ENCODE data around the gene FSIP1. TPM values are rescaled to one million over a fixed set of nuclear protein-coding genes. Genes with fewer than 3 reads are reported as not detected.

Gene FSIP1
- total RNA-seq, 2 donors from 2014 or later, result 0.58 to 0.60 TPM

- no peak overlapping the region for H3K27ac Mint-ChIP-seq
- H3K36me3 Mint-ChIP-seq (ENCODE audit: insufficient read depth in 2 of 2), result no peaks in the 10 kb centered on the region
- ATAC-seq (replicated peaks in 1 of 2) (no peak), DNase-seq (no peak)
- H3K4me3 Mint-ChIP-seq, result peak overlapping the region in 1 of 2 donors; percentile 85
- peaks cover 21% of the 10 kb centered on the region for H3K4me1 Mint-ChIP-seq (ENCODE audit: low read depth)
- H3K27me3 Mint-ChIP-seq (ENCODE audit: low read depth), result peaks cover 70% of the 10 kb centered on the region
- no peaks in the 10 kb centered on the region for H3K9me3 Mint-ChIP-seq
Measured at GRCh38 chr15:39582286-39582976, 200.2 kb downstream of the FSIP1 start.

- peaks cover 21% of the 10 kb centered on the region for H3K4me1 Mint-ChIP-seq (ENCODE audit: low read depth)
- H3K36me3 Mint-ChIP-seq (ENCODE audit: insufficient read depth in 2 of 2), result no peaks in the 10 kb centered on the region
- H3K4me3 Mint-ChIP-seq, result peak overlapping the region; percentile 32 to 85
- peaks cover 74% of the 10 kb centered on the region for H3K27me3 Mint-ChIP-seq (ENCODE audit: low read depth)
- H3K27ac Mint-ChIP-seq, result no peak overlapping the region
- ATAC-seq (replicated peaks in 1 of 2) (no peak), DNase-seq (peak; percentile 14 to 16)
- H3K9me3 Mint-ChIP-seq, result no peaks in the 10 kb centered on the region
Measured at GRCh38 chr15:39581793-39582285, 200.8 kb downstream of the FSIP1 start.

- DNase-seq (peak in 1 of 2 donors; percentile 23), ATAC-seq (replicated peaks in 1 of 2) (peak; percentile 6 to 10)
- H3K4me3 Mint-ChIP-seq, result peak overlapping the region; percentile 32 to 85
- H3K27me3 Mint-ChIP-seq (ENCODE audit: low read depth), result peaks cover 80% of the 10 kb centered on the region
- peaks cover 21% of the 10 kb centered on the region for H3K4me1 Mint-ChIP-seq (ENCODE audit: low read depth)
- no peaks in the 10 kb centered on the region for H3K9me3 Mint-ChIP-seq
- H3K27ac Mint-ChIP-seq, result no peak overlapping the region
- no peaks in the 10 kb centered on the region for H3K36me3 Mint-ChIP-seq (ENCODE audit: insufficient read depth in 2 of 2)
Measured at GRCh38 chr15:39581242-39581792, 201.3 kb downstream of the FSIP1 start.

- Mint-ChIP-seq H3K36me3 (ENCODE audit: insufficient read depth in 2 of 2) (no peaks in the 10 kb centered on the region), H3K9me3 (no peaks in the 10 kb centered on the region), H3K27me3 (ENCODE audit: low read depth) (peaks cover 83% of the 10 kb centered on the region), H3K4me1 (ENCODE audit: low read depth) (peaks cover 21% of the 10 kb centered on the region), H3K4me3 (peak within 1 kb of the TSS; percentile 32 to 85), H3K27ac (no peak within 1 kb of the TSS)
- ATAC-seq (replicated peaks in 1 of 2) (peak; percentile 58 to 61), DNase-seq (peak; percentile 61 to 65)
Measured at GRCh38 chr15:39580485-39581241, 202.0 kb downstream of the FSIP1 start, which contains the start of gene THBS1. TSS of gene THBS1 (plus strand) at chr15:39581079. CDS start at chr15:39581858, 779 bp downstream.

- DNase-seq (peak; percentile 90 to 95), ATAC-seq (replicated peaks in 1 of 2) (peak; percentile 91 to 92)
- H3K4me1 Mint-ChIP-seq (ENCODE audit: low read depth), result peaks cover 21% of the 10 kb centered on the region
- H3K36me3 Mint-ChIP-seq (ENCODE audit: insufficient read depth in 2 of 2), result no peaks in the 10 kb centered on the region
- H3K9me3 Mint-ChIP-seq, result no peaks in the 10 kb centered on the region
- H3K4me3 Mint-ChIP-seq, result peak overlapping the region; percentile 32 to 85
- H3K27ac Mint-ChIP-seq, result no peak overlapping the region
- peaks cover 83% of the 10 kb centered on the region for H3K27me3 Mint-ChIP-seq (ENCODE audit: low read depth)
Measured at GRCh38 chr15:39580117-39580484, 202.5 kb downstream of the FSIP1 start.

- Mint-ChIP-seq H3K27ac (no peak overlapping the region), H3K4me1 (ENCODE audit: low read depth) (peaks cover 21% of the 10 kb centered on the region), H3K36me3 (ENCODE audit: insufficient read depth in 2 of 2) (no peaks in the 10 kb centered on the region), H3K9me3 (no peaks in the 10 kb centered on the region), H3K4me3 (peak overlapping the region; percentile 32 to 85), H3K27me3 (ENCODE audit: low read depth) (peaks cover 79% of the 10 kb centered on the region)
- ATAC-seq (replicated peaks in 1 of 2), result no peak
- DNase-seq, result no peak
Measured at GRCh38 chr15:39579487-39580116, 203.0 kb downstream of the FSIP1 start.

GRCh38 chr15:39578851-39579486, 203.7 kb downstream of the FSIP1 start:
- no peak for DNase-seq
- H3K4me1 Mint-ChIP-seq (ENCODE audit: low read depth), result peaks cover 21% of the 10 kb centered on the region

GRCh38 chr15:39575180-39575579, 207.5 kb downstream of the FSIP1 start:
- no peaks in the 10 kb centered on the region for H3K9me3 Mint-ChIP-seq
- no peaks in the 10 kb centered on the region for H3K36me3 Mint-ChIP-seq (ENCODE audit: insufficient read depth in 2 of 2)
- ATAC-seq (replicated peaks in 1 of 2), result no peak
- no peak overlapping the region for H3K4me3 Mint-ChIP-seq
- H3K27me3 Mint-ChIP-seq (ENCODE audit: low read depth), result peaks cover 65% of the 10 kb centered on the region
- DNase-seq, result no peak
- peaks cover 11% of the 10 kb centered on the region for H3K4me1 Mint-ChIP-seq (ENCODE audit: low read depth)
- no peak overlapping the region for H3K27ac Mint-ChIP-seq

More at GRCh38 chr15:39578851-39579486, 203.7 kb downstream of the FSIP1 start:
- H3K9me3 Mint-ChIP-seq, result no peaks in the 10 kb centered on the region
- peaks cover 81% of the 10 kb centered on the region for H3K27me3 Mint-ChIP-seq (ENCODE audit: low read depth)
- no peaks in the 10 kb centered on the region for H3K36me3 Mint-ChIP-seq (ENCODE audit: insufficient read depth in 2 of 2)
- H3K4me3 Mint-ChIP-seq, result no peak overlapping the region
- H3K27ac Mint-ChIP-seq, result no peak overlapping the region
- ATAC-seq (replicated peaks in 1 of 2), result no peak

GRCh38 chr15:39574427-39574826, 208.2 kb downstream of the FSIP1 start:
- no peaks in the 10 kb centered on the region for H3K9me3 Mint-ChIP-seq
- H3K27ac Mint-ChIP-seq, result no peak overlapping the region
- H3K36me3 Mint-ChIP-seq (ENCODE audit: insufficient read depth in 2 of 2), result no peaks in the 10 kb centered on the region
- H3K4me3 Mint-ChIP-seq, result no peak overlapping the region
- DNase-seq, result no peak
- H3K4me1 Mint-ChIP-seq (ENCODE audit: low read depth), result peaks cover 5% of the 10 kb centered on the region
- H3K27me3 Mint-ChIP-seq (ENCODE audit: low read depth), result peaks cover 67% of the 10 kb centered on the region
- no peak for ATAC-seq (replicated peaks in 1 of 2)

- Mint-ChIP-seq H3K27me3 (ENCODE audit: low read depth) (peaks cover 61% of the 10 kb centered on the region), H3K9me3 (peaks cover 0 to 1% of the 10 kb centered on the region in 2 donors), H3K4me3 (no peak overlapping the region), H3K27ac (no peak overlapping the region), H3K36me3 (ENCODE audit: insufficient read depth in 2 of 2) (no peaks in the 10 kb centered on the region), H3K4me1 (ENCODE audit: low read depth) (no peaks in the 10 kb centered on the region)
- ATAC-seq (replicated peaks in 1 of 2) (no peak), DNase-seq (no peak)
Measured at GRCh38 chr15:39573844-39574243, 208.8 kb downstream of the FSIP1 start.

- ATAC-seq (replicated peaks in 1 of 2) (no peak), DNase-seq (no peak)
- no peaks in the 10 kb centered on the region for H3K4me1 Mint-ChIP-seq (ENCODE audit: low read depth)
- peaks cover 56% of the 10 kb centered on the region for H3K27me3 Mint-ChIP-seq (ENCODE audit: low read depth)
- peaks cover 0 to 1% of the 10 kb centered on the region in 2 donors for H3K9me3 Mint-ChIP-seq
- H3K27ac Mint-ChIP-seq, result no peak overlapping the region
- H3K36me3 Mint-ChIP-seq (ENCODE audit: insufficient read depth in 2 of 2), result no peaks in the 10 kb centered on the region
- no peak overlapping the region for H3K4me3 Mint-ChIP-seq
Measured at GRCh38 chr15:39573287-39573686, 209.4 kb downstream of the FSIP1 start.

- Mint-ChIP-seq H3K27me3 (ENCODE audit: low read depth) (peaks cover 12% of the 10 kb centered on the region), H3K4me1 (ENCODE audit: low read depth) (no peaks in the 10 kb centered on the region), H3K9me3 (peaks cover 0 to 1% of the 10 kb centered on the region in 2 donors), H3K36me3 (ENCODE audit: insufficient read depth in 2 of 2) (no peaks in the 10 kb centered on the region), H3K4me3 (no peak overlapping the region), H3K27ac (no peak overlapping the region)
- ATAC-seq (replicated peaks in 1 of 2) (no peak), DNase-seq (no peak)
Measured at GRCh38 chr15:39565851-39566250, 216.8 kb downstream of the FSIP1 start.

Measured in activated T-cell treated with anti-CD3 and anti-CD28 coated beads, Interleukin-2, amount 50 U/mL, for 72 hours (primary cell).